ENCODE data around the gene ATG16L2.

DNA sequence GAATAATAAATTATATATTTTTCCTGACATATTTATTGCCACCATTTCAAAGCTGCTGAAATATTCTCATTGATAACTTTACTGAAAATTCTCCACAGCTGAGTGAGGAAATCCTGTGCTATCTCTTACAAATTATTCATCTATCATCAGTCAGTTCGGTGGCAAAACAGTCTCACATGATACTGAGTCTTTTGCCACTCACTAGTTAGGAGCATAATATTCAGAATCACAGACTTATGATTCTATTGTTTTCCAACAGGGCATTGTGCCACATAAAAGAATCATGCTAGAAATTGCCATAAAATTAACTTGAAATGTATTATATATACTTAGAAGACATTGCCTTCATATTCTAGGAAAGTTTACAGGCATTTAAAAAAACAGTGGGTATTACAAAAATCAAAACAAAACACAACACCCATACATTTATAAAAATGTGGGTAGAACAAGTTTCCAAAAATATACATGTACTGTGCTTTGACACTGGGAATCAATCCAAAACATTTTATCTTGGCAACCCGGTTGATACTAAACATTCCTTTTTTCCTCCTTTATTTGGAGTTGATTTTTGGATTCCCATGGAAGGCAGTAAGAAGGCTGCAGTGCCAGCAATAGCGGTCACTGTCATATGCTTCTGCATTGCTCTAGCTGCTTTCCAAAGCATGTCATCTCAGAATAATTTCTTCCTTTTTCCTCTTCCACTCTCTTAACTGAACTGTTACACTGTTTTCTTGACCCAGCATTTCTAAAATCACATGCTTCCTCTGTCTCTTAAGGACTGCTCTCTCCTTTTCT lies 42.5 kb downstream of the ATG16L2 start:
- TF ChIP-seq, protein P1, sequence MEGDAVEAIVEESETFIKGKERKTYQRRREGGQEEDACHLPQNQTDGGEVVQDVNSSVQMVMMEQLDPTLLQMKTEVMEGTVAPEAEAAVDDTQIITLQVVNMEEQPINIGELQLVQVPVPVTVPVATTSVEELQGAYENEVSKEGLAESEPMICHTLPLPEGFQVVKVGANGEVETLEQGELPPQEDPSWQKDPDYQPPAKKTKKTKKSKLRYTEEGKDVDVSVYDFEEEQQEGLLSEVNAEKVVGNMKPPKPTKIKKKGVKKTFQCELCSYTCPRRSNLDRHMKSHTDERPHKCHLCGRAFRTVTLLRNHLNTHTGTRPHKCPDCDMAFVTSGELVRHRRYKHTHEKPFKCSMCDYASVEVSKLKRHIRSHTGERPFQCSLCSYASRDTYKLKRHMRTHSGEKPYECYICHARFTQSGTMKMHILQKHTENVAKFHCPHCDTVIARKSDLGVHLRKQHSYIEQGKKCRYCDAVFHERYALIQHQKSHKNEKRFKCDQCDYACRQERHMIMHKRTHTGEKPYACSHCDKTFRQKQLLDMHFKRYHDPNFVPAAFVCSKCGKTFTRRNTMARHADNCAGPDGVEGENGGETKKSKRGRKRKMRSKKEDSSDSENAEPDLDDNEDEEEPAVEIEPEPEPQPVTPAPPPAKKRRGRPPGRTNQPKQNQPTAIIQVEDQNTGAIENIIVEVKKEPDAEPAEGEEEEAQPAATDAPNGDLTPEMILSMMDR (IDR thresholded peaks at IDR 0.05) = no peak
- no peak for TF ChIP-seq POLR2A (IDR thresholded peaks at IDR 0.05)
